ENCODE results near the gene GNG7.
"Not testable (repeated sequence)": the region's sequence is repeated elsewhere in the genome, so short reads cannot be mapped to it uniquely, and the experiment has no call there.

Gene GNG7

DNA sequence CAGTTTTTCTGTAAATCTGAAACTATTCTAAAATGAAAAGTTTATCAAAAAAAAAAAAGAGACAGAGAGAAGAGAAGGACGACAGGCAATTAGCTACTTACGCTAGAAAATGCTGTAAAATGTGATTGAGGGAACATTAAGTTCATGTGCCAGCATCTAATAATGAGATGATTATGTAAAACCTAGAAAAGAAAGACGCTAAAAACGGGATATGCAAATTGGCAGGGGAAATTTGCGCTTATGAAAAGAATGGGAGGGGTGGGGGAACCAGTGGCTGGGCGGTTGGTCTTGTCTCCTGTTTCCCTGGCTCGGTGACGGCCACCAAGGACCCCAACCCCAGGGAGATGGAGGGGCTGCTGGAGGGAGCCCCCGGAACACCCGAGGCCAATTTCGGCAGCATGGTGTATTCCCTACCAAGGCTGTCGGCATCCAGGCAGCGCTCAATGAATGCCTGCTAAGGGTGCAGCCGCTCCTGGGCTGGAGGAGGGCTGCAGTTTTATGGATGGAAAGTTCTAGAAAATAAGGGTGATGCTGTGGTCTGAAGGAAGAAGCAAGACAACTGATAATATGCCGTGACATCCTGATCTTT lies 34.2 kb downstream of the GNG7 start:
- H3K4me3 ChIP-seq (ENCODE audit: low read length) = peak overlapping the region; percentile 72
- no peaks in the 10 kb centered on the region for H3K9me3 ChIP-seq (ENCODE audit: control insufficient read depth, insufficient read depth, low read length)
- H3K27me3 ChIP-seq (ENCODE audit: control insufficient read depth, low read length) = no peaks in the 10 kb centered on the region
- H3K4me1 ChIP-seq (ENCODE audit: control insufficient read depth, low read length) = peaks cover 80% of the 10 kb centered on the region
- peaks cover 12% of the 10 kb centered on the region for H3F3A ChIP-seq (ENCODE audit: control insufficient read depth, insufficient read depth)
- H3K27ac ChIP-seq (ENCODE audit: low read depth, low read length) = peak overlapping the region; percentile 83
- H3K79me2 ChIP-seq (ENCODE audit: control insufficient read depth, low read length) = peaks cover 90% of the 10 kb centered on the region
- peaks cover 58% of the 10 kb centered on the region for H3K36me3 ChIP-seq (ENCODE audit: control insufficient read depth, low read length)
- TF ChIP-seq EZH2phosphoT487 (IDR thresholded peaks at IDR 0.05; ENCODE audit: borderline replicate concordance, low read length) = no peak
- TF ChIP-seq, protein P1, sequence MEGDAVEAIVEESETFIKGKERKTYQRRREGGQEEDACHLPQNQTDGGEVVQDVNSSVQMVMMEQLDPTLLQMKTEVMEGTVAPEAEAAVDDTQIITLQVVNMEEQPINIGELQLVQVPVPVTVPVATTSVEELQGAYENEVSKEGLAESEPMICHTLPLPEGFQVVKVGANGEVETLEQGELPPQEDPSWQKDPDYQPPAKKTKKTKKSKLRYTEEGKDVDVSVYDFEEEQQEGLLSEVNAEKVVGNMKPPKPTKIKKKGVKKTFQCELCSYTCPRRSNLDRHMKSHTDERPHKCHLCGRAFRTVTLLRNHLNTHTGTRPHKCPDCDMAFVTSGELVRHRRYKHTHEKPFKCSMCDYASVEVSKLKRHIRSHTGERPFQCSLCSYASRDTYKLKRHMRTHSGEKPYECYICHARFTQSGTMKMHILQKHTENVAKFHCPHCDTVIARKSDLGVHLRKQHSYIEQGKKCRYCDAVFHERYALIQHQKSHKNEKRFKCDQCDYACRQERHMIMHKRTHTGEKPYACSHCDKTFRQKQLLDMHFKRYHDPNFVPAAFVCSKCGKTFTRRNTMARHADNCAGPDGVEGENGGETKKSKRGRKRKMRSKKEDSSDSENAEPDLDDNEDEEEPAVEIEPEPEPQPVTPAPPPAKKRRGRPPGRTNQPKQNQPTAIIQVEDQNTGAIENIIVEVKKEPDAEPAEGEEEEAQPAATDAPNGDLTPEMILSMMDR (IDR thresholded peaks at IDR 0.05; ENCODE audit: low read depth, low read length, poor library complexity, severe bottlenecking) = no peak
- H3K9me2 ChIP-seq (replicated peaks; ENCODE audit: control insufficient read depth, low read length) = no peaks in the 10 kb centered on the region
- peak overlapping the region; percentile 98 for H3K4me2 ChIP-seq (ENCODE audit: low read length)
- H4K20me1 ChIP-seq (ENCODE audit: control insufficient read depth, insufficient read depth, low read depth, low read length) = no peaks in the 10 kb centered on the region

DNA sequence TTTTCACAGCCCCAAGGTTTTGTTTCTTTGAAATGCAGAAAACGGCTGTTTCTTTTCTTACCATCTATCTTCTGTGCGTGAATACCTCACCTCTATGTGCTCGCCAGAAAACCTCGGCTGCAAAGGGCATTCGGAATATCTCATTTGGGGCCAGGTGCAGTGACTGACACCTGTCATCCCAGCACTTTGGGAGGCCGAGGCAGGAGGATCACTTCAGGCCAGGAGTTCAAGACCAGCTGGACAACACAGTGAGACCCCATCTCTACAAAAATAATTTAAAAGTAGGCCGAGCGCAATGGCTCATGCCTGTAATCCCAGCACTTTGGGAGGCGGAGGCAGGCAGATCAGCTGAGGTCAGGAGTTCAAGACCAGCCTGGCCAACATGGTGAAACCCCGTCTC lies 35.1 kb downstream of the GNG7 start:
- Histone ChIP-seq H3K4me2 (ENCODE audit: low read length) (peak overlapping the region; percentile 98), H3K4me3 (ENCODE audit: low read length) (peak overlapping the region; percentile 72; the same call in 1 of the 2 replicates), H3F3A (ENCODE audit: control insufficient read depth, insufficient read depth) (peaks cover 15% of the 10 kb centered on the region), H3K27ac (ENCODE audit: low read depth, low read length) (peak overlapping the region; percentile 83), H3K4me1 (ENCODE audit: control insufficient read depth, low read length) (peaks cover 89% of the 10 kb centered on the region), H3K36me3 (ENCODE audit: control insufficient read depth, low read length) (peaks cover 62% of the 10 kb centered on the region), H3K79me2 (ENCODE audit: control insufficient read depth, low read length) (peaks cover 90% of the 10 kb centered on the region)
- not testable (repeated sequence) for H3K9me2 ChIP-seq (replicated peaks; ENCODE audit: control insufficient read depth, low read length); H3K27me3 ChIP-seq (ENCODE audit: control insufficient read depth, low read length); H4K20me1 ChIP-seq (ENCODE audit: control insufficient read depth, insufficient read depth, low read depth, low read length); H3K9me3 ChIP-seq (ENCODE audit: control insufficient read depth, insufficient read depth, low read length)

DNA sequence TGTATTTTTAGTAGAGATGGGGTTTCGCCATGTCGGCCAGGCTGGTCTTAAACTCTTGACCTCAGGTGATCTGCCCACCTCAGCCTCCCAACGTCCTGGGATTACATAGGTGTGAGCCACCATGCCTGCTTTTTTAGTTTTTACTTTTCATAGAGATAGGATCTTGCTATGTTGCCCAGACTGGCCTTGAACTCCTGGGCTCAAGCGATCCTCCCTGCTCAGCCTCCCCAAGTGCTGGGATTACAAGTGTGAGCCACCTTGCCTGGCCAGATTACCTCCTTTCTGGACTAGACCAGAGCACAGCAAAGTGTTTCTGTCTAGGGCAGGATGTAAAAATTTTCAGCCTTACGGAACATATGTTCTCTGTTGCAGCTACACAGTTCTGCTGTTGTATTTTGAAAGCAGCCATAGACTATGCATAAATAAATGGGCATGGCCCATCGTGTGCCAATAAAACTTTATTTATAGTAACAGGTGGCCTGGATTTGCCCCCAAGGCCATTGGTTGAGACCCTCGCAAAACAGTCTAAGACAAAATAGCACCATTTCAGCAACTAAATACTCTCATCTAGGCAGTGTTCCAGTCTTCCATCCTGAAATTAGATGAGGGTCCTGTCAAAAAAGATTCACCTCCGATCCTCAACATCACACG lies 36.0 kb downstream of the GNG7 start:
- H3K9me3 ChIP-seq (ENCODE audit: control insufficient read depth, insufficient read depth, low read length) = peaks cover 3% of the 10 kb centered on the region; the same call in 1 of the 2 replicates
- peak overlapping the region; percentile 20; the same call in 1 of the 2 replicates for H3K27ac ChIP-seq (ENCODE audit: low read depth, low read length)
- H3F3A ChIP-seq (ENCODE audit: control insufficient read depth, insufficient read depth) = peaks cover 15% of the 10 kb centered on the region
- peaks cover 92% of the 10 kb centered on the region for H3K79me2 ChIP-seq (ENCODE audit: control insufficient read depth, low read length)
- no peak overlapping the region for H3K4me2 ChIP-seq (ENCODE audit: low read length)
- no peak overlapping the region for H3K4me3 ChIP-seq (ENCODE audit: low read length)
- no peak for TF ChIP-seq EZH2phosphoT487 (IDR thresholded peaks at IDR 0.05; ENCODE audit: borderline replicate concordance, low read length)
- TF ChIP-seq, protein P1 (IDR thresholded peaks at IDR 0.05; ENCODE audit: low read depth, low read length, poor library complexity, severe bottlenecking) = no peak
- H3K27me3 ChIP-seq (ENCODE audit: control insufficient read depth, low read length) = no peaks in the 10 kb centered on the region
- H4K20me1 ChIP-seq (ENCODE audit: control insufficient read depth, insufficient read depth, low read depth, low read length) = no peaks in the 10 kb centered on the region
- H3K9me2 ChIP-seq (replicated peaks; ENCODE audit: control insufficient read depth, low read length) = no peaks in the 10 kb centered on the region
- H3K36me3 ChIP-seq (ENCODE audit: control insufficient read depth, low read length) = peaks cover 68% of the 10 kb centered on the region
- H3K4me1 ChIP-seq (ENCODE audit: control insufficient read depth, low read length) = peaks cover 97% of the 10 kb centered on the region

DNA sequence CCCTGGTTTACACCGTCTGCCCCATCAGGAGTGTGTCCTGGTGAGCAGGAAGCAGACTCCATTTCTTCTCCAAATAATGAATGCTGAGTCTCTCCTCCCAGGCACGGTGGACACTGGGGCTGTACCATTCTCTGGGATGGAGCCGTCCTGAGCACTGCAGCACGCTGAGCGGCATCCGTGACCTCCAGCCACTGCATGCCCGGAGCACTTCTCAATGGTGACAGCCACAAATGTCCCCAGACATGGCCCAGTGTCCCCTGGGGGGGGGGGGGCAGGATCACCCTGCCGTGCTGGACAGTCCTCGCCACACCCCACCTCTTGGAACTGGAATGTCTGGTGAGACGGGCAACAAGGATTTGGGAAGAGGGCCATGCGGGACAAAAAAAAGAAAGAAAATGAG lies 37.4 kb downstream of the GNG7 start:
- Histone ChIP-seq H3K4me2 (ENCODE audit: low read length) (peak overlapping the region; percentile 75), H3K9me2 (replicated peaks; ENCODE audit: control insufficient read depth, low read length) (no peaks in the 10 kb centered on the region), H3K9me3 (ENCODE audit: control insufficient read depth, insufficient read depth, low read length) (peaks cover 3% of the 10 kb centered on the region; the same call in 1 of the 2 replicates)

More for the DNA sequence above, 37.4 kb downstream of the GNG7 start:
- Histone ChIP-seq H3F3A (ENCODE audit: control insufficient read depth, insufficient read depth) (peaks cover 15% of the 10 kb centered on the region), H3K27me3 (ENCODE audit: control insufficient read depth, low read length) (no peaks in the 10 kb centered on the region), H3K4me3 (ENCODE audit: low read length) (peak overlapping the region; percentile 53), H3K27ac (ENCODE audit: low read depth, low read length) (peak overlapping the region; percentile 75), H4K20me1 (ENCODE audit: control insufficient read depth, insufficient read depth, low read depth, low read length) (no peaks in the 10 kb centered on the region; the same call in 1 of the 2 replicates), H3K4me1 (ENCODE audit: control insufficient read depth, low read length) (peaks cover 87% of the 10 kb centered on the region), H3K36me3 (ENCODE audit: control insufficient read depth, low read length) (peaks cover 67% of the 10 kb centered on the region), H3K79me2 (ENCODE audit: control insufficient read depth, low read length) (peaks cover 89% of the 10 kb centered on the region)
- TF ChIP-seq, protein P1 (IDR thresholded peaks at IDR 0.05; ENCODE audit: low read depth, low read length, poor library complexity, severe bottlenecking) = no peak
- TF ChIP-seq EZH2phosphoT487 (IDR thresholded peaks at IDR 0.05; ENCODE audit: borderline replicate concordance, low read length) = no peak

Data from DOHH2 (cell line).